HG03025 (cell line): ENCODE measurements around the gene GRIP2.

Source experiments
- ATAC-seq: cut with Tn5 transposase; IDR thresholded peaks from one replicate; pipeline ENCODE4 v1.9.1; 2021; ENCODE audit warnings: mild to moderate bottlenecking, moderate library complexity; ENCODE audit not compliant: unreplicated experiment, low FRiP score

GRIP2 gene

DNA sequence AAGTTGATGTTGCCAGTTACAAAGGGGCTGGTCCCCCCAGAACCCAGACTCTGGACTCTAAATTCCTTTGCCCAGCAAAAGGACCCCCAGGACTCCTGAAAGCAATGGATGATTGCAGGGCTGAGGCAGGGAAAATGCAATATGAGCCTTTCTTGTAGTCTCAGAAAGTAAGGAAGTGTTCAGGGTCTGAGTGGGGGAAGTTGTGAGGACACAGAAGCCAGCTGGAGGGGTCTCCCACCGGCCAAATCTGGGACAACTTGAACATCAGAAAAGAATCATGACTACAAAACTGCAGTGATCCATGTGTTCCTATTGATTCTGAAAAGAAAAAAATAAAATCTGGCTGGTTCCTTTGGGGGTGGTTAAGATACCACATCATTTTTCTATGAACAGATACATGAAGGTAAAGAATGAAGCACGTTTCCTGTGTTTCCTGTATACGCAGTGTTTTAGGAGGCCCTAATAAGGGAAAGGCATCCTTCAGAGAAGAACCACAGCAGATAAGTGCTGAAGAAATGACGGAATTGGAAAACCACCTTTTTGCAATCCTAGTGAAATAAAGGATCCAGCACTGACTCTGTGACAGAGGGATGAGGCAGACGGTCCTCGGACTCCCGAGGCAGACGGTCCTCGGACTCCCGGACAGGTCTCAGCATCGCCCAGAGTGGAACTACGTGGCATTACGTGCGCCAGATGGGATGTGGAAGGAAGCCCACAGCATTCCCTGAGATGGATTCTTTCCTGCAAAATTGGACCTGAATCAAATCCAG, 22.2 kb upstream of the GRIP2 start:
- ATAC-seq = no peak

DNA sequence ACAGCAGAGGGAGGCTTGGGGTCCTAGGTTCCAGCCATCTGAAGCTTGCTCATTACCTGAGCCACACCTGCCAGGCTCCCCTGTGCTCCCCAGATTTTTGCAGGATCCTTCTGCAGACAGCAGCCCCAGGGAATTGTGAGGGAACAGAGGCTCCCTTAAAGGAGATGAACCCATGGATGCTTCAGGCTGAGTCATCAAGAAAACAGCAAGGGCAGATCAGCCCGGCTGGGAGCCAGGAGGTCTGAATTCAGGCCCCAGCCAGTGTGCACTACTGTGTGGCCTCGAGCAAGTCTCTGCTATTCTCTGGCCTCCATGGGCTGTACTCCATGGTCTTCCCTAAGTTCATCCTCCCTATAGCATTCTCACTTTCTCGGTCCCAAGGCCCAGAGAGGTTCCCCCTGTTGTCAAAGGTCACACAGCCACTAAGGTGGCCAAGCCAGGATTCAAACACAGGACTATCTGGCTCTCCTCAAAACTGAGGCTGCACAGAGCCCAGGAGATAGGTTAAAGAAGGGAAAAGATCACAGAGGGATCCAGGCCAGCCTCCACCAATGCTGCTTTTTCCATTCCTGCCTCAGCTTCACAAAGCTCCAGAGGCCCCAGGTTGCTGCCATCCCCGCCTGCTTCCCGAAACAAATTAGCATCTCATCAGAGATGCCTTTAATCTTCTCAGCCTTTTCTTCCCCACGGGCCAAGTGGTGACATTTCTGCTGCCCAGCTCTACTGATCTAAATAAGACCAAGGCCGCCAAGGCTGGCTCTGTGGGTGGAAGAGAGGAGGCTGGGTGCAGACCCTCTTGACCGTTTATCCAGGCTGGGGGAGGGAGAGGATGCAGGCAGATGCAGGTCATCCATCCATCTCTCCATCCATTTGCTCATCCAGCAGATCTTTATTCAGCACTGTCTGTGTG, 21.2 kb upstream of the GRIP2 start:
- no peak for ATAC-seq

DNA sequence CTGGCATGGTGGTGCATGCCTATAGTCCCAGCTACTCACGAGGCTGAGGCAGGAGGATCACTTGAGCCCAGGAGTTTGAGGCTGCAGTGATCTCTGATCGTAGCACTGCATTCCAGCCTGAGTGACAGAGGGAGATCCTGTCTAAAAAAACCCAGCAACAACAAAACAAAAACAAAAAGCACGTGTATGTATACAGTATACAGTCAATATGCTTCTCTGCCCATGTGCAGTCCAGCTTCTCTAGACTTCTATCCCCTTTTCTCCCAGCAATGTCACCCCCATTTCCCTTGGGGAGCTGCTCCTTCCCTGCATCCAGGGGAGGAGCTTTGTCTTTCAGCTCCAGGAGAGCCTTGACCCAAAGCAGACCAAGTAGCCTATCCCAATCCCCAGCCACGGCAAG, 20.0 kb upstream of the GRIP2 start:
- ATAC-seq = no peak

- ATAC-seq = no peak
Observed at GRCh38 chr3:14558029-14558428, 17.9 kb upstream of the GRIP2 start.

DNA sequence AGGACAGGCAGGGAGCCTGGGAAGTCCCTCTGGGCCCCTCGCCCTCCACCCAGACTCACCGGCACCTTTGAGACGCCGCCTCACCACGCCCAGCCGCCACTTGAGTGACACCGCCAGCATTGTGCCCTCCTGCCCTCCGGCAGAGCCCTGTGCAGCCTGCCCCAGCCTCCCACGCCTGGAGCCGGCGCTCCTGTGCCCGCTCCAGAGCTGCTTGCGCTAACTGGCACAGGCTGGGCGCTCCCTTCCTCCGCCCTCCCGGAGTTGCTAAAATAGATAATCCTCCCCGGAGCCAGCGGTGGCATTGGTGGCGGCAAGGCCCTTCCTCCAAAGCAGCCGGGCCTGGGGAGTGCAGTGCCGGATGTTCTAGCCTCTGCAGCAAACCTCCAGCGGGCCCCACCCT, 15.7 kb upstream of the GRIP2 start:
- no peak for ATAC-seq

- no peak for ATAC-seq
Observed at GRCh38 chr3:14554715-14555114, 14.6 kb upstream of the GRIP2 start.

GRCh38 chr3:14553871-14554270, 13.7 kb upstream of the GRIP2 start:
- no peak for ATAC-seq

GRCh38 chr3:14552717-14553116, 12.6 kb upstream of the GRIP2 start:
- ATAC-seq = no peak

DNA sequence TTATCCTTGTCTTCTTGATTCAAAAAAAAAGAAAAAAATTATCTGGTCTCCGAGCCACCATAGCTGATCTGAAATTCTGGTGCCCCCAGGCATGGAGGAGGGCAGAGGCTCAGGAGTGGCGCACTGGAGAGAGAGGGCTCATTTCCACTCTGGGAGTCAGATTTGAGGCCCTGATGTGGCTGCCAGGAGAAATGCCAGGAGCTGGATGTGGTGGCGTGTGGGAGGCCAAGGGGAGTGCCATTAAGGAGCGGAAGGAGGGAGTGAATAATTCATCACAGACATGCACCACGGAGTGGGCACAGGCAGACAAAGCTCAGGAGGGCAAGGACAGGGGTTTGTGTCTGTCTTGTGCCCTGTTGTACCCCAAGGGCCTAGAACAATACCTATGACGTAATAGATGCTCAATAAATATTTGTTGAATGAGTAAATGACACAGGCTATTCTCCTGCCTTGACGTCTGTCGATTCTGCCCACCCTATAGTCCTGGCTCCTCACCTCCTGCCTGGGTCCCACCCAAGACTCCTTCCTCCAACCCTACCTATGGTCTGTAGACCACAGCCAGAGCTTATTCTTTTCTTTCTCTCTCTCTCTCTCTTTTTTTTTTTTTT, 12.0 kb upstream of the GRIP2 start:
- no peak for ATAC-seq

DNA sequence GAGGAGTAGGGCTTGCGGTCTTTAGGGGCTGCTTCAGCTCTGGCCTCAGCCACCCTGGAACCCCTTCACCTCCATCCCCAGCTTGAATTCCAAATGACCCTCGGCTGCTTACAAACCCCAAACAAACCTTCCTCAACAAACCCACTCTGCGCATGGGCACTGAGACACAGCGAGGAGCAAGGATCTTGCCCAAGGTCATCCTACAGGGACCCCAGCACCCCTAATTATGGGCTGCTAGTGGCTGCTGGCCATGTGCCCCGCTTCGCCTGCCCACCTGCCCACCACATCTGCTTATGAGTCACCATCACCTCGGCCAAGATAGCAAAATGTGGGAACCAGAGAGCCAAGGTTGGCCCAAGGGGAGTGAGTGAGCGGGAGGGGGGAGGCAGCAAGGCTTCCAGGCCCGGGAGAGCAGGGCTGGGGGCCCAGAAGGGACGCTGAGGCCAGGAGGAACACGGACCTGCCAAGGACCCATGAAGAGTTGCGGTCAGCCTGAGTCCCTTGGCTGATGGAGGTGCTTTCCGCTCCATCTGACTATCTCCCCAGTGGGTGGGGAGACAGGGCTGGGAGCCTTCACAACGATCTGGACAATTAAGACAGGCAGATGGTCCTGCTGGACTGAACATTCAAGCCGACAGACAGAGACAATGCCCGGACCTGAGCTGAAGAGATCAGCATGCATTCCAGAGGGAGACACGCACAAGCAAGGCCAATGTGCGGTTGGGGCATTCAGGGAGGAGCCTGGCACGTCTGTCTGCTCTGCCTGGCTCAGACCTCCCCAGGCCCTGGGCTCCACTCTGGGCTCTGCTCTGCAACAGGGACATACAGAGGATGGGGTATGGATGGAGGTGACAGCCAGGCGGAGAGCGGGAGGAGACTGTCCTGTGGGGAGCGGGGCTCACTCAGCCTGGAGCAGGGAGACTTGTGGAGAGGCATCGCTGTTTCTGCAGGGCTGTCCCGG, 10.8 kb upstream of the GRIP2 start:
- no peak for ATAC-seq

DNA sequence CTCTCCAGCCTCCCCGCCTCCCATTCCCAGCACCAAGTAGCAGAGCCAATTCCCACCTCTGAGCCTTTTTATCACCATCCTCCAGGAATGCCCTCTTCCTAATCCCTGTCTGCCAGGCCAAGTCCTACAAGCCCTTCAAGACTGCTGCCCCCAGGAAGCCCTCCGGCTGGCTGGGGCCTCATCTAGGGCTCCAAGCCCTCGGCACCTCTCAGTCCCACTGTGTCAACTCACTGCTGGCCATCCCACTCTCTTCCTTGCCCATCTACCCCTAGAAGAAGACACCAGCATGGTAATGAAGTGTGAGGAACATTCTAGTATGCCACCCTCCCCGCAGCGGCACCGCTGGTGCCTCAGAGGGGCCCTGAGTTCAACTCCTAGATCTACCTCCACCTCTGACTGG, 10.0 kb upstream of the GRIP2 start:
- ATAC-seq = no peak

- no peak for ATAC-seq
Observed at GRCh38 chr3:14549256-14549919, 9.2 kb upstream of the GRIP2 start.

- no peak for ATAC-seq
Observed at GRCh38 chr3:14548321-14548729, 8.2 kb upstream of the GRIP2 start.

- ATAC-seq = no peak
Observed at GRCh38 chr3:14547693-14548092, 7.6 kb upstream of the GRIP2 start.

GRCh38 chr3:14546041-14546440, 5.9 kb upstream of the GRIP2 start:
- ATAC-seq = no peak

DNA sequence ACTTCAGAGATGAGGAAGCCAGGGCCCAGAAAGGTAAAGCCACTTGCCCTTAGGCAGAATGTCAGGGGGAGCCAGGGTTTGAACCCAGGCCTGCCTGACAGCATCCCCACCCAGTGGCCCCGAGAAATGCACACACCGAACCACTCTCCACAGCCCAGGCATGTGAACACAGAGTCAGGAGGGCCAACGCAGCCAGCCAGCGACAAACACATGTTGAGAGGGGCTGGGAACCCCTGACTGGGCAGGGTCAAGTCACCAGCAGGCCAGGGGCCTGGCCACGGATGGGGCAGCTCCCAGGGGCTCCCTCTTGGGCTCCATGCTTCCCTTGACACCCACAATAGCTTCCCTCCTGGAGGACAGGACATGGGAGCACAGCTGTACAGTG, 5.1 kb upstream of the GRIP2 start:
- no peak for ATAC-seq

- no peak for ATAC-seq
Observed at GRCh38 chr3:14544282-14545250, 4.4 kb upstream of the GRIP2 start.

- no peak for ATAC-seq
Observed at GRCh38 chr3:14543446-14543845, 3.3 kb upstream of the GRIP2 start.

DNA sequence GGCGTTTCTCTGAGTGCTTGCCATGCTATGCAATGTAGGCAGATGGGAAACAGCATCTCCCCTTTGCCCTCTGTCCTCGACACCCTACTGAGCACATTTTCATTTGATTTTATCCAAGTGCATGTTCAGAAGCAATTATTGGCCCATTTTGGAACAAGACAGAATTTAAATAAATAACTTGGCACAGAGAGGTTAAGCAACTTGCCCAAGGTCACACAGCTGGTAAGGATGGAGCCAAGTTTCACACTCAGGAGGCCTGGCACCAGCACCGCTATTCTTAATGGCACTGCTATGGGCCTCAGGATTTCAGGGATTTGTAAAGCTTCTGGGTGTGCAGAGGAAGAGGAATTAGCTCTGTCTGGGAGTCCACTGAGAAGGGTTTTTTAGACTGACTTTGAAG, 2.5 kb upstream of the GRIP2 start:
- ATAC-seq = no peak
